SK-N-SH (cell line): Measurements from ENCODE around the gene AGK.

ENCODE experiments used
- CHD2 ChIP-seq: fragments of 150-350 bp; IDR thresholded peaks from 2 replicates; pipeline ENCODE4 v1.6.1; 2018; ENCODE audit warnings: low read length; ENCODE audit not compliant: partially characterized antibody
- EP300 ChIP-seq, 2 experiments: IDR thresholded peaks; 2 replicates each; pipeline versions ENCODE4 v1.4.0 to v1.6.1; 2012; ENCODE audit warnings: borderline replicate concordance in 1 of 2, low read depth in 1 of 2, low read length in 1 of 2
- FOXJ3 ChIP-seq: sonication (generic); formaldehyde crosslinking; IDR thresholded peaks from 2 replicates; pipeline ENCODE4 v1.5.1; 2020; ENCODE audit warnings: mild to moderate bottlenecking, missing genetic modification reagents
- GATA2 ChIP-seq: sonication (generic); formaldehyde crosslinking; IDR thresholded peaks from 2 replicates; pipeline ENCODE4 v1.5.0; 2020; ENCODE audit warnings: mild to moderate bottlenecking, missing genetic modification reagents
- POLR2AphosphoS5 ChIP-seq: IDR thresholded peaks from 2 replicates; pipeline ENCODE4 v1.6.1; 2012; ENCODE audit warnings: low read depth, low read length
- RAD21 ChIP-seq: IDR thresholded peaks from 2 replicates; pipeline ENCODE4 v1.6.1; 2012; ENCODE audit warnings: mild to moderate bottlenecking, low read length
- TAF1 ChIP-seq: IDR thresholded peaks from 2 replicates; pipeline ENCODE4 v1.6.1; 2012; ENCODE audit warnings: low read depth, mild to moderate bottlenecking, low read length, moderate library complexity, borderline replicate concordance
- YY1 ChIP-seq: IDR thresholded peaks from 2 replicates; pipeline ENCODE4 v1.4.0; 2012; ENCODE audit warnings: low read depth, mild to moderate bottlenecking
- TF ChIP-seq, protein P1 (sequence below): fragments of 200-600 bp; sonication (generic); IDR thresholded peaks from 2 replicates; pipeline ENCODE4 v1.6.1; 2017; ENCODE audit warnings: antibody characterized with exemption, mild to moderate bottlenecking, moderate library complexity
- TF ChIP-seq, protein P2 (sequence below): fragments of 150-350 bp; IDR thresholded peaks from 2 replicates; pipeline ENCODE4 v1.6.1; 2016; ENCODE audit warnings: mild to moderate bottlenecking, low read depth, low read length
- TF ChIP-seq, protein P3 (sequence below): fragments of 150-350 bp; IDR thresholded peaks from 2 replicates; pipeline ENCODE4 v1.6.1; 2017; ENCODE audit warnings: antibody characterized with exemption, low read length, low read depth, borderline replicate concordance
- TF ChIP-seq, protein P4 (sequence below): IDR thresholded peaks from 2 replicates; pipeline ENCODE4 v1.6.1; 2012; ENCODE audit warnings: mild to moderate bottlenecking, low read depth, low read length, moderate library complexity
- TF ChIP-seq, protein P5 (sequence below): IDR thresholded peaks from 2 replicates; pipeline ENCODE4 v1.4.0; 2012; ENCODE audit warnings: low read depth
- TF ChIP-seq, protein P6 (sequence below): IDR thresholded peaks from 2 replicates; pipeline ENCODE4; 2012

DNA sequence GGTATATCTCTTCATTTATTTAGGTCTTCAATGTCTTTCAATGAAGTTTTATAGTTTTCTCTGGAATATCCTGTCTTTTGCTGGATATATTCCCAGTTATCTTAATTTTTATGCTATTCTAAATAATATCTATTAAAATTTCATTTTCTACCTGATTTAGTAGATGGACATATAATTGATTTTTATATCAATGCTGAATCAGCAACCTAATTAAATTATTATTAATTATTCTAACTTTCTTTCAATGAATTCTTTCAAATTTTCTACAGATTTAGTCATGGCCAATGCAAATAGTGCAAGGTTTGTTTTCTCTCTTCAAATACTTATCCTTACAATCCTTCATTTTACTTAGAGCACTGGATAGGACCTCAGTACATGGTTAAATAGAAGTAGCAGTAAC, 94.0 kb downstream of the AGK start:
- TF ChIP-seq, protein P1, sequence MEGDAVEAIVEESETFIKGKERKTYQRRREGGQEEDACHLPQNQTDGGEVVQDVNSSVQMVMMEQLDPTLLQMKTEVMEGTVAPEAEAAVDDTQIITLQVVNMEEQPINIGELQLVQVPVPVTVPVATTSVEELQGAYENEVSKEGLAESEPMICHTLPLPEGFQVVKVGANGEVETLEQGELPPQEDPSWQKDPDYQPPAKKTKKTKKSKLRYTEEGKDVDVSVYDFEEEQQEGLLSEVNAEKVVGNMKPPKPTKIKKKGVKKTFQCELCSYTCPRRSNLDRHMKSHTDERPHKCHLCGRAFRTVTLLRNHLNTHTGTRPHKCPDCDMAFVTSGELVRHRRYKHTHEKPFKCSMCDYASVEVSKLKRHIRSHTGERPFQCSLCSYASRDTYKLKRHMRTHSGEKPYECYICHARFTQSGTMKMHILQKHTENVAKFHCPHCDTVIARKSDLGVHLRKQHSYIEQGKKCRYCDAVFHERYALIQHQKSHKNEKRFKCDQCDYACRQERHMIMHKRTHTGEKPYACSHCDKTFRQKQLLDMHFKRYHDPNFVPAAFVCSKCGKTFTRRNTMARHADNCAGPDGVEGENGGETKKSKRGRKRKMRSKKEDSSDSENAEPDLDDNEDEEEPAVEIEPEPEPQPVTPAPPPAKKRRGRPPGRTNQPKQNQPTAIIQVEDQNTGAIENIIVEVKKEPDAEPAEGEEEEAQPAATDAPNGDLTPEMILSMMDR: no peak
- TF ChIP-seq, protein P2, sequence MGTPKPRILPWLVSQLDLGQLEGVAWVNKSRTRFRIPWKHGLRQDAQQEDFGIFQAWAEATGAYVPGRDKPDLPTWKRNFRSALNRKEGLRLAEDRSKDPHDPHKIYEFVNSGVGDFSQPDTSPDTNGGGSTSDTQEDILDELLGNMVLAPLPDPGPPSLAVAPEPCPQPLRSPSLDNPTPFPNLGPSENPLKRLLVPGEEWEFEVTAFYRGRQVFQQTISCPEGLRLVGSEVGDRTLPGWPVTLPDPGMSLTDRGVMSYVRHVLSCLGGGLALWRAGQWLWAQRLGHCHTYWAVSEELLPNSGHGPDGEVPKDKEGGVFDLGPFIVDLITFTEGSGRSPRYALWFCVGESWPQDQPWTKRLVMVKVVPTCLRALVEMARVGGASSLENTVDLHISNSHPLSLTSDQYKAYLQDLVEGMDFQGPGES: no peak
- TF ChIP-seq, protein P3, sequence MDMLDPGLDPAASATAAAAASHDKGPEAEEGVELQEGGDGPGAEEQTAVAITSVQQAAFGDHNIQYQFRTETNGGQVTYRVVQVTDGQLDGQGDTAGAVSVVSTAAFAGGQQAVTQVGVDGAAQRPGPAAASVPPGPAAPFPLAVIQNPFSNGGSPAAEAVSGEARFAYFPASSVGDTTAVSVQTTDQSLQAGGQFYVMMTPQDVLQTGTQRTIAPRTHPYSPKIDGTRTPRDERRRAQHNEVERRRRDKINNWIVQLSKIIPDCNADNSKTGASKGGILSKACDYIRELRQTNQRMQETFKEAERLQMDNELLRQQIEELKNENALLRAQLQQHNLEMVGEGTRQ: no peak
- no peak for TF ChIP-seq EP300 (IDR thresholded peaks at IDR 0.05; ENCODE audit: borderline replicate concordance in 1 of 2, low read depth in 1 of 2, low read length in 1 of 2)
- TF ChIP-seq, protein P4, sequence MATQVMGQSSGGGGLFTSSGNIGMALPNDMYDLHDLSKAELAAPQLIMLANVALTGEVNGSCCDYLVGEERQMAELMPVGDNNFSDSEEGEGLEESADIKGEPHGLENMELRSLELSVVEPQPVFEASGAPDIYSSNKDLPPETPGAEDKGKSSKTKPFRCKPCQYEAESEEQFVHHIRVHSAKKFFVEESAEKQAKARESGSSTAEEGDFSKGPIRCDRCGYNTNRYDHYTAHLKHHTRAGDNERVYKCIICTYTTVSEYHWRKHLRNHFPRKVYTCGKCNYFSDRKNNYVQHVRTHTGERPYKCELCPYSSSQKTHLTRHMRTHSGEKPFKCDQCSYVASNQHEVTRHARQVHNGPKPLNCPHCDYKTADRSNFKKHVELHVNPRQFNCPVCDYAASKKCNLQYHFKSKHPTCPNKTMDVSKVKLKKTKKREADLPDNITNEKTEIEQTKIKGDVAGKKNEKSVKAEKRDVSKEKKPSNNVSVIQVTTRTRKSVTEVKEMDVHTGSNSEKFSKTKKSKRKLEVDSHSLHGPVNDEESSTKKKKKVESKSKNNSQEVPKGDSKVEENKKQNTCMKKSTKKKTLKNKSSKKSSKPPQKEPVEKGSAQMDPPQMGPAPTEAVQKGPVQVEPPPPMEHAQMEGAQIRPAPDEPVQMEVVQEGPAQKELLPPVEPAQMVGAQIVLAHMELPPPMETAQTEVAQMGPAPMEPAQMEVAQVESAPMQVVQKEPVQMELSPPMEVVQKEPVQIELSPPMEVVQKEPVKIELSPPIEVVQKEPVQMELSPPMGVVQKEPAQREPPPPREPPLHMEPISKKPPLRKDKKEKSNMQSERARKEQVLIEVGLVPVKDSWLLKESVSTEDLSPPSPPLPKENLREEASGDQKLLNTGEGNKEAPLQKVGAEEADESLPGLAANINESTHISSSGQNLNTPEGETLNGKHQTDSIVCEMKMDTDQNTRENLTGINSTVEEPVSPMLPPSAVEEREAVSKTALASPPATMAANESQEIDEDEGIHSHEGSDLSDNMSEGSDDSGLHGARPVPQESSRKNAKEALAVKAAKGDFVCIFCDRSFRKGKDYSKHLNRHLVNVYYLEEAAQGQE: no peak
- TF ChIP-seq, protein P5, sequence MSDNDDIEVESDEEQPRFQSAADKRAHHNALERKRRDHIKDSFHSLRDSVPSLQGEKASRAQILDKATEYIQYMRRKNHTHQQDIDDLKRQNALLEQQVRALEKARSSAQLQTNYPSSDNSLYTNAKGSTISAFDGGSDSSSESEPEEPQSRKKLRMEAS: no peak
- no peak for TF ChIP-seq RAD21
- TF ChIP-seq, protein P6, sequence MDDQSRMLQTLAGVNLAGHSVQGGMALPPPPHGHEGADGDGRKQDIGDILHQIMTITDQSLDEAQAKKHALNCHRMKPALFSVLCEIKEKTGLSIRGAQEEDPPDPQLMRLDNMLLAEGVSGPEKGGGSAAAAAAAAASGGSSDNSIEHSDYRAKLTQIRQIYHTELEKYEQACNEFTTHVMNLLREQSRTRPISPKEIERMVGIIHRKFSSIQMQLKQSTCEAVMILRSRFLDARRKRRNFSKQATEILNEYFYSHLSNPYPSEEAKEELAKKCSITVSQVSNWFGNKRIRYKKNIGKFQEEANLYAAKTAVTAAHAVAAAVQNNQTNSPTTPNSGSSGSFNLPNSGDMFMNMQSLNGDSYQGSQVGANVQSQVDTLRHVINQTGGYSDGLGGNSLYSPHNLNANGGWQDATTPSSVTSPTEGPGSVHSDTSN: no peak
- no peak for TF ChIP-seq POLR2AphosphoS5
- no peak for TF ChIP-seq FOXJ3
- TF ChIP-seq GATA2 (CRISPR knock-in tag): no peak
- TF ChIP-seq TAF1: no peak
- no peak for TF ChIP-seq YY1
- no peak for TF ChIP-seq CHD2
